GM12865 (cell line): ENCODE measurements around the gene SCIN.

Source experiments
- DNase-seq: peaks from one replicate; pipeline ENCODE4 v3.0.0; 2010; ENCODE audit warnings: low read depth
- H3K4me3 ChIP-seq: 2 replicates; pipeline ENCODE4 v1.5.1; 2011; ENCODE audit warnings: mild to moderate bottlenecking, low read depth, low read length, control low read depth
- CTCF ChIP-seq: IDR thresholded peaks from 2 replicates; pipeline ENCODE4 v1.5.1; 2011; ENCODE audit warnings: low read length, control low read depth, low read depth, inconsistent platforms; ENCODE audit not compliant: insufficient read depth; ENCODE audit errors: missing control alignments

Gene SCIN

GRCh38 chr7:12694817-12695216 is 124.3 kb downstream of the SCIN start:
- no peak for TF ChIP-seq CTCF
- H3K4me3 ChIP-seq = no peak overlapping the region
- no peak for DNase-seq

GRCh38 chr7:12695965-12696364 is 125.4 kb downstream of the SCIN start:
- no peak for DNase-seq
- no peak for TF ChIP-seq CTCF
- H3K4me3 ChIP-seq = no peak overlapping the region

GRCh38 chr7:12699299-12699698 is 128.8 kb downstream of the SCIN start:
- no peak overlapping the region for H3K4me3 ChIP-seq
- TF ChIP-seq CTCF = no peak
- no peak for DNase-seq

- no peak for TF ChIP-seq CTCF
- no peak overlapping the region for H3K4me3 ChIP-seq
- DNase-seq = no peak
Observed at GRCh38 chr7:12701433-12701832, 130.9 kb downstream of the SCIN start.

GRCh38 chr7:12703881-12704280 is 133.4 kb downstream of the SCIN start:
- no peak for DNase-seq

GRCh38 chr7:12705878-12706277 is 135.4 kb downstream of the SCIN start:
- no peak for TF ChIP-seq CTCF
- DNase-seq = no peak
- H3K4me3 ChIP-seq = no peak overlapping the region

More at GRCh38 chr7:12703881-12704280, 133.4 kb downstream of the SCIN start:
- no peak for TF ChIP-seq CTCF
- H3K4me3 ChIP-seq = no peak overlapping the region

GRCh38 chr7:12706900-12707536 is 136.5 kb downstream of the SCIN start:
- no peak for DNase-seq
- TF ChIP-seq CTCF = no peak
- no peak overlapping the region for H3K4me3 ChIP-seq
